GM19328 (cell line): Measurements from ENCODE around the gene FHIP1A.

ENCODE experiments used
- ATAC-seq: cut with Tn5 transposase; IDR thresholded peaks from one replicate; pipeline ENCODE4 v1.9.1; 2021; ENCODE audit warnings: mild to moderate bottlenecking, moderate library complexity; ENCODE audit not compliant: unreplicated experiment

FHIP1A gene

DNA sequence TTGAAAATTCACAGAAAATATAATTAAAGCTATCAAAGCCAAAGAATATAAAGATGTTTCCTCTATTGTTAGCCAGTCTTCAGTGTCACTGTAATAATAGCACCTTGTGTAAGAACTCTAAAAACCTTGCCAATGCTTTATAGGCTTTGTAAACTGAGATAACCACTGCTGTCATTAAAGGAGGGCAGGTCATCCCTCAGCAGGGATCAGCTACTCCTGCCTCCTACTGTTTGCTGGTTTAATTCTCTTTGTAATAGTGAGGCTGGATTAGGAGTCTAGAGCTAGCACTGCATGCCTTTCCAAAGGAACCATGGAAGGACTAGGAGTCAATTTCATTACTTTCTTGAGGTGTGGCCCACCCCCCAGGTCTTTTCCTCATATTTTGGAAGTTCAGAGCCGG, 46.2 kb downstream of the FHIP1A start:
- ATAC-seq = no peak

DNA sequence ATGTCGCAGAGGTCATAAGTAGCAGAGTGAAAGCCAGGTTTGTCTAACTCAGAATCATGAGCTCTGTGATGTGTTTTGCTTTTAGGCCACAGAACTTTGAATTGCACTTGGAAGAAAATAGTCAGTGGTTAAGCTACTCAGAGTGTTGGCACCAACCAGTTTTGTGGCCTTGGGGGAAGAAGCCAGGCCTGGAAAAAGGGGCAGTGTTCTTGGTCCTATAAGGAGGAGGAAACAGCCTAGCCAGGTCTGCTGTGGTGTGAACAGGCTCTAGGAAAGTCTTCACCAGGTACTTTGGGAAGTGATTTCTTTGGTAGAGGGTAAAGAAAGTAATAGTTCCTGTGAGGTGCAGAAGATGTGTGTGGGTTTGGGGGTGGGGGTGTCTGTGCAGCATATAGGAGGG, 49.2 kb downstream of the FHIP1A start:
- no peak for ATAC-seq
